Endothelial cell of umbilical vein (primary cell): ENCODE data around the gene HOXC13.

Experiments used
- EZH2 ChIP-seq: IDR thresholded peaks from 2 replicates; pipeline ENCODE4 v1.6.1; 2012; ENCODE audit warnings: borderline replicate concordance, low read depth, mild to moderate bottlenecking, moderate library complexity, low read length, inconsistent platforms; ENCODE audit not compliant: severe bottlenecking
- MYC ChIP-seq: IDR thresholded peaks from one replicate; pipeline ENCODE4 v1.6.1; 2011; ENCODE audit warnings: mild to moderate bottlenecking, low read depth, low read length
- POLR2A ChIP-seq: IDR thresholded peaks from 2 replicates; pipeline ENCODE4 v1.6.1; 2012; ENCODE audit warnings: low read depth, mild to moderate bottlenecking, control low read depth, low read length

DNA sequence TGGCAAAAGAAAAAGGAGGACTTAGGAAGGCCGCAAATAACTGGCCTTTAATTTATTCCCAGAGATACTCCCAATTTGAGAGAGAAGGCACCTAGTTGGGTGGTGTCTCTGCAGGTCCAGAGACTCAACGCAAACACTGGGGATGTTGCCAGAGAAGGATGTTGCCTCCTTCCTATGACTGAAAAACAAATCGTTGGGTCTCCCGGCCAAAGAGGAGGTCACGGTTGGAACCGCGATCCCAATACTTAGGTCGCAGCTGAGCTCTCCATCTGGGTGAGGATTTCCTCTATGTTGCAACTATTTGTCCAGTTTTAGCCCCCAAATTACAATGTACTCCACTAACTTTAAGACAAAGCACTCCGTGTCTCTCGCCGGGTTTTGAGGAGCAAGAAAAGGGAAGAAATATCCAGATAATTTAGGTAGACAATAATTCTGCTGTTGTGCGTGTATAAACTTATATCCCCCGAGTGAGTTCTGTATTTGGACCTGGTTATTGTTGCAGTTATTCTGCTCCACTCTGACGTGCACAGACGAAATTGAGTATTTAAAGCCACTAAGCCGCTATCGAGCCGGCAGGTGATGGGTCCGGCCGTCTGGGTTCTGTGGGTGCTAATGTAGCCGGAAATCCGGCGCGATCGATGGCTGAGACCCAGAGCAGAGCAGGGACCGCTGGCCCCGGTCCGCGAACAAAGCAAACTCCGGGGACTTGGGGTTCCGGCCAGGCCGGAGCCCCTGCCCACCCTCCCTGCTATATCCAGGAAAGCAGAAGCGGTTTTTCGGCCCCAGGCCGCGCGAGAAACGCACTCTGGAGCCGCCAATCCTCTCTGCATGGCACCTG is 21.8 kb downstream of the HOXC13 start:
- TF ChIP-seq POLR2A (no peak), EZH2 (peak; percentile 88), MYC (no peak)
